DOHH2 (cell line): Measurements from ENCODE around the gene LLPH.

Experiments used
- H3F3A ChIP-seq: fragments of 200-600 bp; sonication (generic), shearing (Covaris generic); 2 replicates; pipeline ENCODE4 v1.6.0; 2016; ENCODE audit warnings: antibody characterized with exemption, mild to moderate bottlenecking; ENCODE audit not compliant: control insufficient read depth, insufficient read depth
- H3K27ac ChIP-seq: fragments of 200-600 bp; sonication (generic); 2 replicates; pipeline ENCODE4 v1.5.1; 2014; ENCODE audit warnings: low read depth, mild to moderate bottlenecking, low read length, moderate library complexity
- H3K27me3 ChIP-seq: fragments of 200-600 bp; sonication (generic); 2 replicates; pipeline ENCODE4 v1.6.1; 2014; ENCODE audit warnings: mild to moderate bottlenecking, low read length, mixed read lengths; ENCODE audit not compliant: control insufficient read depth
- H3K36me3 ChIP-seq: fragments of 200-600 bp; sonication (generic); 2 replicates; pipeline ENCODE4 v1.6.1; 2014; ENCODE audit warnings: mild to moderate bottlenecking, low read length, moderate library complexity, mixed read lengths; ENCODE audit not compliant: control insufficient read depth
- H3K4me1 ChIP-seq: fragments of 200-600 bp; sonication (generic); 2 replicates; pipeline ENCODE4 v1.6.1; 2014; ENCODE audit warnings: mild to moderate bottlenecking, low read length, mixed read lengths; ENCODE audit not compliant: control insufficient read depth
- H3K4me2 ChIP-seq: fragments of 200-600 bp; sonication (generic); 2 replicates; pipeline ENCODE4 v1.6.0; 2014; ENCODE audit warnings: mild to moderate bottlenecking, low read length, moderate library complexity
- H3K4me3 ChIP-seq: fragments of 200-600 bp; sonication (generic); 2 replicates; pipeline ENCODE4 v1.5.1; 2014; ENCODE audit warnings: mild to moderate bottlenecking, low read length, mixed read lengths
- H3K79me2 ChIP-seq: fragments of 200-600 bp; sonication (generic); 2 replicates; pipeline ENCODE4 v1.6.1; 2014; ENCODE audit warnings: mild to moderate bottlenecking, low read length, mixed read lengths; ENCODE audit not compliant: control insufficient read depth
- H3K9me2 ChIP-seq: fragments of 200-600 bp; sonication (generic); replicated peaks from 2 replicates; pipeline ENCODE4 v1.6.1; 2014; ENCODE audit warnings: mild to moderate bottlenecking, low read length, mixed read lengths; ENCODE audit not compliant: control insufficient read depth
- H3K9me3 ChIP-seq: fragments of 200-600 bp; sonication (generic); 2 replicates; pipeline ENCODE4 v1.6.1; 2014; ENCODE audit warnings: antibody characterized with exemption, low read length, mixed read lengths; ENCODE audit not compliant: control insufficient read depth, insufficient read depth
- H4K20me1 ChIP-seq: fragments of 200-600 bp; sonication (generic); 2 replicates; pipeline ENCODE4 v1.6.0; 2014; ENCODE audit warnings: low read depth, mild to moderate bottlenecking, antibody characterized with exemption, low read length, moderate library complexity; ENCODE audit not compliant: control insufficient read depth, insufficient read depth
- CTCF ChIP-seq: fragments of 200-600 bp; sonication (generic); IDR thresholded peaks from one replicate; pipeline ENCODE4 v1.5.1; 2014; ENCODE audit warnings: antibody characterized with exemption, mild to moderate bottlenecking, low read depth, low read length; ENCODE audit not compliant: poor library complexity, severe bottlenecking
- EZH2phosphoT487 ChIP-seq: fragments of 200-600 bp; sonication (generic); IDR thresholded peaks from 2 replicates; pipeline ENCODE4 v1.6.1; 2017; ENCODE audit warnings: borderline replicate concordance, mild to moderate bottlenecking, antibody characterized with exemption, low read length, moderate library complexity, mixed read lengths

Gene LLPH

GRCh38 chr12:66092559-66093269 is 37.8 kb downstream of the LLPH start:
- Histone ChIP-seq H3K4me3 (no peak overlapping the region), H4K20me1 (no peaks in the 10 kb centered on the region), H3K36me3 (no peaks in the 10 kb centered on the region), H3K9me3 (no peaks in the 10 kb centered on the region), H3F3A (no peaks in the 10 kb centered on the region), H3K4me2 (no peak overlapping the region), H3K4me1 (no peaks in the 10 kb centered on the region; the same call in 1 of the 2 replicates), H3K27ac (no peak overlapping the region), H3K27me3 (peaks cover 3% of the 10 kb centered on the region; the same call in 1 of the 2 replicates), H3K79me2 (no peaks in the 10 kb centered on the region), H3K9me2 (no peaks in the 10 kb centered on the region)
- TF ChIP-seq CTCF: no peak
- no peak for TF ChIP-seq EZH2phosphoT487

DNA sequence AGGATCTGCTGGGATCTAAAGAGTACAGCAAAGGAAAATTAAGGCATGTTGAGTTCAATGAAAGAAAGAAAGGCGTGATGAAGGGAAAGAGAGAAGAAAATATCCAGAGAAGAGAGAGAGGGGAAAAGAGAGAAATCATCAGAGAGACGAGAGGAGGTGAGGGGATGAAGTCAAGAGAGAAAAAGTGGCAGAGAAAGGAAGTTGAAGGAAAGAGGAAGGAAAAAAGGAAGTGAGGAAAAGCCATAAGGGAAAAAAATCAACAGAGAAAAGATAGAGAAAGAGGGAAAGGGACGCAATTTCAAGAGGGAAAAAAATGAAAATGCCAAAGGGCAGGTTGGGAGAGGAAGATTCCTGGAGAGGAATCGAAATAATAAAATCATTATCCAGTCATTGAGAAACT is 40.4 kb downstream of the LLPH start:
- Histone ChIP-seq H4K20me1 (no peaks in the 10 kb centered on the region), H3K4me3 (no peak overlapping the region), H3K9me2 (no peaks in the 10 kb centered on the region), H3K36me3 (no peaks in the 10 kb centered on the region), H3F3A (no peaks in the 10 kb centered on the region), H3K9me3 (no peaks in the 10 kb centered on the region), H3K27me3 (peaks cover 13% of the 10 kb centered on the region), H3K79me2 (no peaks in the 10 kb centered on the region), H3K27ac (no peak overlapping the region), H3K4me2 (no peak overlapping the region), H3K4me1 (no peaks in the 10 kb centered on the region; the same call in 1 of the 2 replicates)
- no peak for TF ChIP-seq EZH2phosphoT487
- TF ChIP-seq CTCF: no peak

DNA sequence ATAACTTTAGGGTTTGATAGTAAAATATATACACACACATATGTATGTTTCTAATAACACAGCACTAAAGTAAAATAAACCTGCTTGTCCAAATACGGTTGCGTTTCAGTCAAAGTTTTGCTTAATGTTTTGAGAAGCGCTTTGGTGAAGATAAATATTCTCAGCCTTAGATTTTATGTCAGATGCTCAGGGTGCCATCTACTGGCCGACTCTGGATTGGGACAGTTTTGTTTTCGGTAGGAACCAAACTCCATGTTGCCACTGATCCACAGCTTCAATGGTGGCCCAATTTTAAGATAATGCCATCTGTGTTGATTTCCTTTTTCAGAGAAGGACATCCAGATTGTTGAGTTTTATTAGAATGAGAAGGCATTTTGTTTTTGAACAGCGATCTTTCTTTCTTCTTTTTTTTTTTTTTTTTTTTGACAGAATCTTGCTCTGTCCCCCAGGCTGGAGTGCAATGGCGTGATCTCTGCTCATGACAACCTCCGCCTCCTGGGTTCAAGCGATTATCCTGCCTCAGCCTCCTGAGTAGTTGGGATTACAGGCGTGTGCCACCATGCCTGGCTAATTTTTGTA is 43.1 kb downstream of the LLPH start:
- no peaks in the 10 kb centered on the region for H3K4me1 ChIP-seq
- peaks cover 13% of the 10 kb centered on the region for H3K27me3 ChIP-seq
- no peaks in the 10 kb centered on the region for H3K9me2 ChIP-seq
- TF ChIP-seq CTCF: peak; percentile 75
- no peak for TF ChIP-seq EZH2phosphoT487
- H3K4me2 ChIP-seq: no peak overlapping the region
- no peak overlapping the region for H3K27ac ChIP-seq
- H3K4me3 ChIP-seq: no peak overlapping the region
- H3K36me3 ChIP-seq: no peaks in the 10 kb centered on the region
- no peaks in the 10 kb centered on the region for H3K79me2 ChIP-seq
- H3K9me3 ChIP-seq: no peaks in the 10 kb centered on the region
- H3F3A ChIP-seq: no peaks in the 10 kb centered on the region
- no peaks in the 10 kb centered on the region for H4K20me1 ChIP-seq
